ENCODE data around the gene STX2.

- TF ChIP-seq MAX (IDR thresholded peaks at IDR 0.05; ENCODE audit: low read depth, low read length) (no peak), POLR2A (IDR thresholded peaks at IDR 0.05; ENCODE audit: low read depth, low read length) (no peak), CTCF (IDR thresholded peaks at IDR 0.05 in 2 of 3, conservative IDR thresholded peaks at IDR 0.05 in 1 of 3; ENCODE audit: control insufficient read depth in 2 of 3, extremely low read depth in 1 of 3, insufficient read depth in 1 of 3, low read depth in 3 of 3, low read length in 3 of 3) (no peak), USF2 (IDR thresholded peaks at IDR 0.05; ENCODE audit: borderline replicate concordance, low read depth, low read length) (no peak), ATF2 (IDR thresholded peaks at IDR 0.05; ENCODE audit: low read length) (no peak), DPF2 (IDR thresholded peaks at IDR 0.05) (no peak), NRF1 (conservative IDR thresholded peaks at IDR 0.05; ENCODE audit: low read depth, low read length) (no peak), CEBPB (IDR thresholded peaks at IDR 0.05; ENCODE audit: borderline replicate concordance in 1 of 2, low read depth in 2 of 2, low read length in 2 of 2) (no peak), CREB1 (IDR thresholded peaks at IDR 0.05; ENCODE audit: low read depth) (no peak), ZNF592 (IDR thresholded peaks at IDR 0.05) (no peak)
These were observed 43.1 kb downstream of the STX2 start for GRCh38 chr12:130795906-130796305.

Measured in GM12878 (cell line).